Measurements from ENCODE around the gene MINK1.

MINK1 gene

DNA sequence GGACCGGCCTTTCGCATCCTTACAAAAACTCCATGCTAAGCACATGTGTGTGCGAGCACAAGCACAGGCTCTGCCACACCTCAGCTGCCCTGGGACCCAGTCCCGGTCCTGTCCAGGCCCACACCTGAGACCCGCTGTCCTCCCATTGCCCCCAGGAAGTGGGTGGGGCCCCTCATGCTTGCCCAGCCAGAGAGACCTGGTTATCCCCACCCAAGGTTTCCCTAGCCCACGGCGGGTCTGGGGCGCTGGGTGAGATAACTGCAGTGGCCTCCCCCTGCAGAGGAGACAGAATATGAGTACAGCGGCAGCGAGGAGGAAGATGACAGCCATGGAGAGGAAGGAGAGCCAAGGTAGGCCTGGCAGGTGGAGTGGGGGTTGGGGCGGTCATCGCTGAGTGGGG lies 53.7 kb downstream of the MINK1 start:
- Histone ChIP-seq H3K4me2 (ENCODE audit: low read length) (no peak overlapping the region), H3K9me3 (ENCODE audit: insufficient read depth, low read depth, low read length) (peaks cover 1% of the 10 kb centered on the region), H3K36me3 (ENCODE audit: control insufficient read depth in 1 of 2, insufficient read depth in 2 of 2, low read length in 2 of 2) (peaks cover 70 to 77% of the 10 kb centered on the region in 2 experiments), H2BK120ac (ENCODE audit: insufficient read depth, low read length, poor library complexity) (no peak overlapping the region), H4K12ac (ENCODE audit: low read depth, low read length) (no peak overlapping the region), H3K9ac (ENCODE audit: low read length) (no peak overlapping the region), H3K4me1 (ENCODE audit: control insufficient read depth in 1 of 2, insufficient read depth in 2 of 2, low read length in 2 of 2) (no peaks in the 10 kb centered on the region), H2AK5ac (ENCODE audit: low read length) (no peak overlapping the region), H3K18ac (ENCODE audit: low read length) (no peak overlapping the region), H3K23ac (ENCODE audit: low read length) (no peak overlapping the region), H2AFZ (ENCODE audit: insufficient read depth, low read length, poor library complexity) (no peak overlapping the region), H4K8ac (ENCODE audit: low read depth, low read length) (no peak overlapping the region), H3K14ac (ENCODE audit: low read length) (no peak overlapping the region), H3K4ac (ENCODE audit: low read depth, low read length) (no peak overlapping the region), H3K79me1 (ENCODE audit: low read length) (no peaks in the 10 kb centered on the region), H4K91ac (ENCODE audit: low read depth, low read length) (no peak overlapping the region), H2BK12ac (ENCODE audit: low read length) (no peak overlapping the region), H3K27me3 (ENCODE audit: insufficient read depth, low read length) (no peaks in the 10 kb centered on the region), H3K27ac (ENCODE audit: low read depth, low read length) (no peak overlapping the region), H3K79me2 (ENCODE audit: control insufficient read depth, insufficient read depth, low read length, poor library complexity) (no peaks in the 10 kb centered on the region), H2BK5ac (ENCODE audit: low read depth, low read length, poor library complexity) (no peak overlapping the region), H3K4me3 (ENCODE audit: low read depth, low read length) (no peak overlapping the region)
- DNase-seq, result no peak
- no CpG with 5 or more reads among the region's 12 CpGs for WGBS (ENCODE audit: extremely low coverage, insufficient coverage, insufficient read length)

DNA sequence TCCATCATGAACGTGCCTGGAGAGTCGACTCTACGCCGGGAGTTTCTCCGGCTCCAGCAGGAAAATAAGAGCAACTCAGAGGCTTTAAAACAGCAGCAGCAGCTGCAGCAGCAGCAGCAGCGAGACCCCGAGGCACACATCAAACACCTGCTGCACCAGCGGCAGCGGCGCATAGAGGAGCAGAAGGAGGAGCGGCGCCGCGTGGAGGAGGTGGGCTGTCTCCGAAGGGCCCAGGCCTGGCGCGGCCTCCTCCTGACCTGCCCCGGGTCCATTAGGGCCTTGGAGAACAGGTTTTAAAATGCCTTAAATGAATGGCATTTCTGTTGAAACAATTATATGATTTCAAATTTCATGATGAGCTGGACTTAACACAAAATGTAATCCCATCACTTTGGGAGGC lies 54.4 kb downstream of the MINK1 start:
- H3K4me3 ChIP-seq (ENCODE audit: low read depth, low read length), result no peak overlapping the region
- no peaks in the 10 kb centered on the region for H3K79me1 ChIP-seq (ENCODE audit: low read length)
- no peak overlapping the region for H2AK5ac ChIP-seq (ENCODE audit: low read length)
- H3K4ac ChIP-seq (ENCODE audit: low read depth, low read length), result no peak overlapping the region
- peaks cover 75 to 80% of the 10 kb centered on the region in 2 experiments for H3K36me3 ChIP-seq (ENCODE audit: control insufficient read depth in 1 of 2, insufficient read depth in 2 of 2, low read length in 2 of 2)
- H2AFZ ChIP-seq (ENCODE audit: insufficient read depth, low read length, poor library complexity), result no peak overlapping the region
- no peak overlapping the region for H2BK12ac ChIP-seq (ENCODE audit: low read length)
- H2BK5ac ChIP-seq (ENCODE audit: low read depth, low read length, poor library complexity), result no peak overlapping the region
- H4K91ac ChIP-seq (ENCODE audit: low read depth, low read length), result no peak overlapping the region
- H3K14ac ChIP-seq (ENCODE audit: low read length), result no peak overlapping the region
- no peak overlapping the region for H3K23ac ChIP-seq (ENCODE audit: low read length)
- H3K27me3 ChIP-seq (ENCODE audit: insufficient read depth, low read length), result no peaks in the 10 kb centered on the region
- no peaks in the 10 kb centered on the region for H3K79me2 ChIP-seq (ENCODE audit: control insufficient read depth, insufficient read depth, low read length, poor library complexity)
- no peak overlapping the region for H4K8ac ChIP-seq (ENCODE audit: low read depth, low read length)
- H3K18ac ChIP-seq (ENCODE audit: low read length), result no peak overlapping the region
- no peak overlapping the region for H3K27ac ChIP-seq (ENCODE audit: low read depth, low read length)
- no peak overlapping the region for H3K9ac ChIP-seq (ENCODE audit: low read length)
- H3K9me3 ChIP-seq (ENCODE audit: insufficient read depth, low read depth, low read length), result peaks cover 3% of the 10 kb centered on the region
- DNase-seq, result no peak
- H3K4me1 ChIP-seq (ENCODE audit: control insufficient read depth in 1 of 2, insufficient read depth in 2 of 2, low read length in 2 of 2), result no peaks in the 10 kb centered on the region
- no CpG with 5 or more reads among the region's 18 CpGs for WGBS (ENCODE audit: extremely low coverage, insufficient coverage, insufficient read length)
- H3K4me2 ChIP-seq (ENCODE audit: low read length), result no peak overlapping the region
- H2BK120ac ChIP-seq (ENCODE audit: insufficient read depth, low read length, poor library complexity), result no peak overlapping the region
- H4K12ac ChIP-seq (ENCODE audit: low read depth, low read length), result no peak overlapping the region

DNA sequence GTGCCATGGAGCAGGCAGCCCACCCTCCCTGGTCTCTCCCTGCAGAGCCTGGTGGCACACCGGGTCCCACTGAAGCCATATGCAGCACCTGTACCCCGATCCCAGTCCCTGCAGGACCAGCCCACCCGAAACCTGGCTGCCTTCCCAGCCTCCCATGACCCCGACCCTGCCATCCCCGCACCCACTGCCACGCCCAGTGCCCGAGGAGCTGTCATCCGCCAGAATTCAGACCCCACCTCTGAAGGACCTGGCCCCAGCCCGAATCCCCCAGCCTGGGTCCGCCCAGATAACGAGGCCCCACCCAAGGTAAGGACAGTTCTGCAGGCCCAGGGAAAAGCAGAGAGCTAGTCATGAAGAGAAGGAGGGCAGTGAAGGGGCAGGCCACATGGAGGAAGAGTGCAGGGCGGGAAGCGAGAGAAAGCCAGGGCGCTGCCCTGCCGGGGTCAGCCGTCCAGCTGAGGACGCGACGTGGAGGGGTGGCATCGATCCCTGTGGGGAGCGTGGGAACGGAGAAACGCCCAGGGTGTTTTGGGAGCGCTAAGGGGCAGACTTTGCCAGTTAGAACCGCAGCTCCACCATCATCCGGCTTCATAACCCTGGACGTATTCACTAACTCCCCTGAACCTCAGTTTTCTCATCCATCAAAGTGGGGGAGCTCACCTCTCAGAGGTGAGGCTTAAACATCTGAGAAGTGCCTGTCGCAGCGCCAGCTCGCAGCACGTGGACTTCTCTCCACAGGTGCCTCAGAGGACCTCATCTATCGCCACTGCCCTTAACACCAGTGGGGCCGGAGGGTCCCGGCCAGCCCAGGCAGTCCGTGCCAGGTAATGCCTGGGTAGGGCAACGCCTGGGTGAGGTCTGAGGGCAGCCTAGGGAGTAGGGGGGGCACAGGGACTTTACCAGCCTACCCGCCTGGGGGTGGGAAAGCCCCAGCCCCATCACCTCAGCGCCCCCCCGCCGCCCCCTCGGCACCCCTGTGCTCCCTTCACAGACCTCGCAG lies 58.6 kb downstream of the MINK1 start:
- H3K9ac ChIP-seq (ENCODE audit: low read length), result no peak overlapping the region
- no peaks in the 10 kb centered on the region for H3K79me2 ChIP-seq (ENCODE audit: control insufficient read depth, insufficient read depth, low read length, poor library complexity)
- no peak overlapping the region for H2AK5ac ChIP-seq (ENCODE audit: low read length)
- H3K27ac ChIP-seq (ENCODE audit: low read depth, low read length), result no peak overlapping the region
- peak overlapping the region; percentile 7 for H3K4me3 ChIP-seq (ENCODE audit: low read depth, low read length)
- no peak overlapping the region for H4K8ac ChIP-seq (ENCODE audit: low read depth, low read length)
- H3K9me3 ChIP-seq (ENCODE audit: insufficient read depth, low read depth, low read length), result peaks cover 3% of the 10 kb centered on the region
- no CpG with 5 or more reads among the region's 42 CpGs for WGBS (ENCODE audit: extremely low coverage, insufficient coverage, insufficient read length)
- no peak for DNase-seq
- H3K4me2 ChIP-seq (ENCODE audit: low read length), result no peak overlapping the region
- H2BK12ac ChIP-seq (ENCODE audit: low read length), result no peak overlapping the region
- no peaks in the 10 kb centered on the region for H3K79me1 ChIP-seq (ENCODE audit: low read length)
- H2BK5ac ChIP-seq (ENCODE audit: low read depth, low read length, poor library complexity), result no peak overlapping the region
- no peak overlapping the region for H4K91ac ChIP-seq (ENCODE audit: low read depth, low read length)
- H2AFZ ChIP-seq (ENCODE audit: insufficient read depth, low read length, poor library complexity), result no peak overlapping the region
- no peak overlapping the region for H3K4ac ChIP-seq (ENCODE audit: low read depth, low read length)
- no peak overlapping the region for H3K18ac ChIP-seq (ENCODE audit: low read length)
- no peaks in the 10 kb centered on the region for H3K4me1 ChIP-seq (ENCODE audit: control insufficient read depth in 1 of 2, insufficient read depth in 2 of 2, low read length in 2 of 2)
- H3K23ac ChIP-seq (ENCODE audit: low read length), result no peak overlapping the region
- H4K12ac ChIP-seq (ENCODE audit: low read depth, low read length), result no peak overlapping the region
- no peaks in the 10 kb centered on the region for H3K27me3 ChIP-seq (ENCODE audit: insufficient read depth, low read length)
- H3K14ac ChIP-seq (ENCODE audit: low read length), result no peak overlapping the region
- H2BK120ac ChIP-seq (ENCODE audit: insufficient read depth, low read length, poor library complexity), result no peak overlapping the region
- H3K36me3 ChIP-seq (ENCODE audit: control insufficient read depth in 1 of 2, insufficient read depth in 2 of 2, low read length in 2 of 2), result peaks cover 90 to 91% of the 10 kb centered on the region in 2 experiments

DNA sequence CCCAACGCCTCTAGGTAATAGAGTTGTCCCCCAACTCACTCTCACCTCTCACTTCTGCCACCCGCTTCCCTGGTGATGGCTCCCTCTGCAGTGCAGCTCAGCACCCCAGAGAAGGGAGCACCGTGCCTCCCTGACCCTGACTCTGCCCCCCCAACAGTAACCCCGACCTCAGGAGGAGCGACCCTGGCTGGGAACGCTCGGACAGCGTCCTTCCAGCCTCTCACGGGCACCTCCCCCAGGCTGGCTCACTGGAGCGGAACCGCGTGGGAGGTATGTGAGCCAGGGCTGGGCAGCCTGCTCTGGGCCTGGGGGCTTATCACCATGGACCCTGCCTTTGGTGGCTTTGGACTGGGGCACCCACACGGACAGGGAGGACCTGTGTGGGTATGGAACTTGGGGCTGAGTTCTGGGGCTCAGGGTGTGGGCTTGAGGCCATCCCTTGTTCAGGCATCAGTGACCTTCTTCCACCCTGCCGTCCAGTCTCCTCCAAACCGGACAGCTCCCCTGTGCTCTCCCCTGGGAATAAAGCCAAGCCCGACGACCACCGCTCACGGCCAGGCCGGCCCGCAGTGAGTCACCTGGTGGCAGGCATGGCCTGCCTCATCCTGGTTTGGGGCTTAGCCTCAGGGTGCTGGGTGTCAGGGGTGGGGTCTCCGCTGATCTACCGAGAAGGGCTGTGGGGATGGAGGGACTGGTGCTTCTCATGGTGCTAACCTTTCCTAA lies 59.5 kb downstream of the MINK1 start:
- H3K9ac ChIP-seq (ENCODE audit: low read length), result no peak overlapping the region
- no peak overlapping the region for H4K91ac ChIP-seq (ENCODE audit: low read depth, low read length)
- H2AK5ac ChIP-seq (ENCODE audit: low read length), result no peak overlapping the region
- H3K27me3 ChIP-seq (ENCODE audit: insufficient read depth, low read length), result no peaks in the 10 kb centered on the region
- H3K14ac ChIP-seq (ENCODE audit: low read length), result no peak overlapping the region
- no peaks in the 10 kb centered on the region for H3K79me1 ChIP-seq (ENCODE audit: low read length)
- WGBS (ENCODE audit: extremely low coverage, insufficient coverage, insufficient read length), result no CpG with 5 or more reads among the region's 23 CpGs
- H3K4me2 ChIP-seq (ENCODE audit: low read length), result no peak overlapping the region
- H3K36me3 ChIP-seq (ENCODE audit: control insufficient read depth in 1 of 2, insufficient read depth in 2 of 2, low read length in 2 of 2), result peaks cover 89 to 90% of the 10 kb centered on the region in 2 experiments
- no peak overlapping the region for H2AFZ ChIP-seq (ENCODE audit: insufficient read depth, low read length, poor library complexity)
- H3K18ac ChIP-seq (ENCODE audit: low read length), result no peak overlapping the region
- no peak overlapping the region for H2BK120ac ChIP-seq (ENCODE audit: insufficient read depth, low read length, poor library complexity)
- H2BK5ac ChIP-seq (ENCODE audit: low read depth, low read length, poor library complexity), result no peak overlapping the region
- no peak for DNase-seq
- H3K9me3 ChIP-seq (ENCODE audit: insufficient read depth, low read depth, low read length), result peaks cover 1% of the 10 kb centered on the region
- no peak overlapping the region for H3K23ac ChIP-seq (ENCODE audit: low read length)
- no peak overlapping the region for H3K4ac ChIP-seq (ENCODE audit: low read depth, low read length)
- H4K12ac ChIP-seq (ENCODE audit: low read depth, low read length), result no peak overlapping the region
- no peaks in the 10 kb centered on the region for H3K79me2 ChIP-seq (ENCODE audit: control insufficient read depth, insufficient read depth, low read length, poor library complexity)
- H4K8ac ChIP-seq (ENCODE audit: low read depth, low read length), result no peak overlapping the region
- no peak overlapping the region for H3K27ac ChIP-seq (ENCODE audit: low read depth, low read length)
- H3K4me3 ChIP-seq (ENCODE audit: low read depth, low read length), result no peak overlapping the region
- no peaks in the 10 kb centered on the region for H3K4me1 ChIP-seq (ENCODE audit: control insufficient read depth in 1 of 2, insufficient read depth in 2 of 2, low read length in 2 of 2)
- H2BK12ac ChIP-seq (ENCODE audit: low read length), result no peak overlapping the region

All from trophoblast cell (in vitro differentiated cells and primary cell).